Measurements from ENCODE around the gene ZNF648. TPM values are rescaled to one million over a fixed set of nuclear protein-coding genes. Genes with fewer than 3 reads are reported as not detected.

Gene ZNF648
- total and polyA plus RNA-seq, 9 donors = 0.12 to 2.4 (median 0.73) TPM

DNA sequence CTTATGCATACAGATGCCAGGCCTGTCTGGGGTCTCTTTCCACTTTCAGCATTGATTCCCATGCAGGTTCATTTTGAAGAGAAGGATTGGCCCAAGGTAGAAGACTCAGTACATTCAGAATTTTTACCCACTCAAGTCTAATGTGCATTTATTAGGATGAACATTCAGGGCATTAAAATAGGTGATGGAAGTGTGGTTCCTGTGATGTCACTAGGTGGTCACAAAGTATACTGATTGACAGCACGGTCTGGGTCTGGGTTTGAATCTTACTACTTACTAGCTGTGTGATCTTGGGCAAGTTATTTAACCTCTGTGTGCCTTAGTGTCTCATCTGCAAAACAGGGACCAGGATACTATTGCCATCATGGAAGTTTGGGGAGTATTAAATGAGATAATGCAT is 711 bp upstream of the ZNF648 start:
- no peak overlapping the region for H3K27ac ChIP-seq
- H3K9me3 ChIP-seq = no peaks in the 10 kb centered on the region
- no peaks in the 10 kb centered on the region for H3K27me3 ChIP-seq
- no peak overlapping the region for H3K4me3 ChIP-seq
- TF ChIP-seq, protein P1, sequence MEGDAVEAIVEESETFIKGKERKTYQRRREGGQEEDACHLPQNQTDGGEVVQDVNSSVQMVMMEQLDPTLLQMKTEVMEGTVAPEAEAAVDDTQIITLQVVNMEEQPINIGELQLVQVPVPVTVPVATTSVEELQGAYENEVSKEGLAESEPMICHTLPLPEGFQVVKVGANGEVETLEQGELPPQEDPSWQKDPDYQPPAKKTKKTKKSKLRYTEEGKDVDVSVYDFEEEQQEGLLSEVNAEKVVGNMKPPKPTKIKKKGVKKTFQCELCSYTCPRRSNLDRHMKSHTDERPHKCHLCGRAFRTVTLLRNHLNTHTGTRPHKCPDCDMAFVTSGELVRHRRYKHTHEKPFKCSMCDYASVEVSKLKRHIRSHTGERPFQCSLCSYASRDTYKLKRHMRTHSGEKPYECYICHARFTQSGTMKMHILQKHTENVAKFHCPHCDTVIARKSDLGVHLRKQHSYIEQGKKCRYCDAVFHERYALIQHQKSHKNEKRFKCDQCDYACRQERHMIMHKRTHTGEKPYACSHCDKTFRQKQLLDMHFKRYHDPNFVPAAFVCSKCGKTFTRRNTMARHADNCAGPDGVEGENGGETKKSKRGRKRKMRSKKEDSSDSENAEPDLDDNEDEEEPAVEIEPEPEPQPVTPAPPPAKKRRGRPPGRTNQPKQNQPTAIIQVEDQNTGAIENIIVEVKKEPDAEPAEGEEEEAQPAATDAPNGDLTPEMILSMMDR (IDR thresholded peaks at IDR 0.05) = no peak
- TF ChIP-seq POLR2A (IDR thresholded peaks at IDR 0.05) = no peak
- TF ChIP-seq EP300 (IDR thresholded peaks at IDR 0.05) = no peak
- DNase-seq = no peak
- intact Hi-C loops (cut with DNase I) = no loop called here
- no peaks in the 10 kb centered on the region for H3K36me3 ChIP-seq
- WGBS, 3 donors = 80 to 92% (median 84%) methylated on average over 1 of the region's 1 CpG
- H3K4me1 ChIP-seq (ENCODE audit: insufficient read depth) = no peaks in the 10 kb centered on the region

DNA sequence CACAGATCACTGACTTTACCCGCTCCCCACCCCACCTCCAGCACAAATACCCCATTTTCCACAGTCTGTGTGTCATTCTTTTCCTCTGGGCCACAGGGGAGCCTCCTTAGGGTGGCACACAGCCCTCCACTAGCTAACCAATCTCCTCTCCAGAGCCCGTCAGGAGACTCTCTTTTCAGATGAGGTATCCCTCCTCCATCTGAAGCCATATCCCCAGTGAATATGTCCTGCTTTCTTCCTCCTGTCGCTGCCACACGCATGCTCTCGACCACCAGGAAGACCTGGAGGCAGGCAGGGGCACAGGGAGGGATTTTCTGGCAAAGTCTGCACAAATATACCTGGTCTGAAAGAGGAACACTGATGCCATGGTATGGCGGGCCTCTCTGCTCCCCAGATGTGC is 635 bp downstream of the ZNF648 start:
- 65 to 79% (median 76%) methylated on average over 6 of the region's 6 CpGs for WGBS, 3 donors
- intact Hi-C loops (cut with DNase I) = no loop called here
- Histone ChIP-seq H3K36me3 (no peaks in the 10 kb centered on the region), H3K27me3 (no peaks in the 10 kb centered on the region), H3K4me1 (ENCODE audit: insufficient read depth) (no peaks in the 10 kb centered on the region), H3K9me3 (no peaks in the 10 kb centered on the region), H3K4me3 (no peak overlapping the region), H3K27ac (no peak overlapping the region)
- DNase-seq = no peak
- TF ChIP-seq EP300 (IDR thresholded peaks at IDR 0.05) (no peak), POLR2A (IDR thresholded peaks at IDR 0.05) (no peak)
- TF ChIP-seq, protein P1 (IDR thresholded peaks at IDR 0.05) = no peak

DNA sequence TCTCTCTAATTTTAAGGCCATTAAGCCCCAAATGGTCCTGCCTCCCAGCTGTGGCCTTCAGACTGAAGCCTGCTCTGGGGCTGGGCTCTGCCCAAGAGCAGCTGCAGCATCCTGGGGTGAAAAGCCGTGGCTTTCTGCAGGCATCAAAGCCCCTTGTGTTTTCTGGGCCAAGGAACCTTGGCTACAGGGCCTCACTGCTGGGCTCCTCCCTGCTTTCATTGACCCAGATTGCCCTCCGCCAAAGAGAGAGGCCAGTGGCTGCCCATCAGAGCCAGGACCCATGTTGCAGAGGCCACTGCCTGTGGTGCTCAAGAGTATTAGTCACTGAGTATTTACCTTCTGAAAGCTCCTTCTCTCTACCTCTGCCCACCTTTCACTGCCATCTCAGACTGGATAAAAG is 1.6 kb downstream of the ZNF648 start:
- no peaks in the 10 kb centered on the region for H3K9me3 ChIP-seq
- 69 to 94% (median 87%) methylated on average over 2 of the region's 2 CpGs for WGBS, 3 donors
- intact Hi-C loops (cut with DNase I) = loop anchor here in 1 of 4 donors (10.0 kb wide), 1 partner anchor 575 kb away; the partner anchor contains the start of gene CACNA1E

DNA sequence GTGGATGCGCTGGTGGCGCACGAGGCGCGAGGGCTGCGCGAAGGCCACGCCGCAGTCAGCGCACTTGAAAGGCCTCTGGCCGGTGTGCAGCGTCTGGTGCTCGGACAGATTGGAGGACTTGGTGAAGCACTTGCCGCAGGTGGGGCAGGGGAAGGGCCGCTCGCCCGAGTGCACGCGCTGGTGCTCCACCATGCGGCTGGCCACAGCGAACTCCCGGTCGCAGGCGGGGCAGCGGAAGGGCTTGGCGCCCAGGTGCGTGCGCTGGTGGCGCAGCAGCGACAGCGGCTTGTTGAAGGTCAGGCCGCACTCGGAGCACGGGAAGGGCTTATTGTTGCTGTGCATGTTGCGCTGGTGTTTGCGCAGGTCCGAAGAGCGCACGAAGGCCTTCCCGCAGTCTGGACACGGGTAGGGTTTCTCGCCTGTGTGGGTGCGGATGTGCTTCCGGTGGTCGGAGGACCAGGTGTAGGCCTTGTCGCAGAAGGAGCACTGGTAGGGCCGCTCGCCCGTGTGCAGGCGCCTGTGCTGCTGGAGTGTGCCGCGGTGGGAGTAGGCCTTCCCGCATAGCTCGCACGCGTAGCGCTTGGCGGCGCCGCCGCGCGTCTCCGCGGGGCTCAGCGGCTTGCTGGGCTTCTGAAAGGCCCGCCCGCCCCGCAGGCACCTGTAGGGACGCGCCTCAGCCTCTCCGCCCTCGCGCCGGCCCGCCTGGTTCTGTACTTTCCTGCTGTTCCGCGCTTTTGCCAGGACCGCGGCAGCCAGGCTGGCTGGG is 4.7 kb downstream of the ZNF648 start:
- intact Hi-C loops (cut with DNase I) = loop anchor here in 1 of 4 donors (10.0 kb wide), 1 partner anchor 572 kb away; the partner anchor contains the start of gene CACNA1E
- H3K9me3 ChIP-seq = no peaks in the 10 kb centered on the region
- no peak for DNase-seq
- 29 to 51% (median 41%) methylated on average over 77 to 80 of the region's 80 CpGs for WGBS, 3 donors
- no peak overlapping the region for H3K27ac ChIP-seq
- no peaks in the 10 kb centered on the region for H3K27me3 ChIP-seq
- H3K4me1 ChIP-seq (ENCODE audit: insufficient read depth) = no peaks in the 10 kb centered on the region
- TF ChIP-seq POLR2A (IDR thresholded peaks at IDR 0.05) (no peak), EP300 (IDR thresholded peaks at IDR 0.05) (no peak)
- TF ChIP-seq, protein P1 (IDR thresholded peaks at IDR 0.05) = no peak
- no peaks in the 10 kb centered on the region for H3K36me3 ChIP-seq
- no peak overlapping the region for H3K4me3 ChIP-seq

More for the DNA sequence above, 1.6 kb downstream of the ZNF648 start:
- TF ChIP-seq POLR2A (IDR thresholded peaks at IDR 0.05) (no peak), EP300 (IDR thresholded peaks at IDR 0.05) (no peak)
- TF ChIP-seq, protein P1 (IDR thresholded peaks at IDR 0.05) = no peak
- Histone ChIP-seq H3K4me3 (no peak overlapping the region), H3K4me1 (ENCODE audit: insufficient read depth) (no peaks in the 10 kb centered on the region), H3K27ac (no peak overlapping the region), H3K27me3 (no peaks in the 10 kb centered on the region), H3K36me3 (no peaks in the 10 kb centered on the region)
- DNase-seq = no peak

Data from ovary (tissue), 9 donors.